GM20431 (cell line): ENCODE measurements around the gene TNFSF8.

ENCODE experiments used
- in situ Hi-C: fragments of 300-500 bp; cut with MseI, MboI; formaldehyde crosslinking; loops from one replicate; pipeline ENCODE4 v1.15.0; 2020; ENCODE audit warnings: low sequenced_read_pairs; ENCODE audit not compliant: unreplicated experiment

TNFSF8 gene

DNA sequence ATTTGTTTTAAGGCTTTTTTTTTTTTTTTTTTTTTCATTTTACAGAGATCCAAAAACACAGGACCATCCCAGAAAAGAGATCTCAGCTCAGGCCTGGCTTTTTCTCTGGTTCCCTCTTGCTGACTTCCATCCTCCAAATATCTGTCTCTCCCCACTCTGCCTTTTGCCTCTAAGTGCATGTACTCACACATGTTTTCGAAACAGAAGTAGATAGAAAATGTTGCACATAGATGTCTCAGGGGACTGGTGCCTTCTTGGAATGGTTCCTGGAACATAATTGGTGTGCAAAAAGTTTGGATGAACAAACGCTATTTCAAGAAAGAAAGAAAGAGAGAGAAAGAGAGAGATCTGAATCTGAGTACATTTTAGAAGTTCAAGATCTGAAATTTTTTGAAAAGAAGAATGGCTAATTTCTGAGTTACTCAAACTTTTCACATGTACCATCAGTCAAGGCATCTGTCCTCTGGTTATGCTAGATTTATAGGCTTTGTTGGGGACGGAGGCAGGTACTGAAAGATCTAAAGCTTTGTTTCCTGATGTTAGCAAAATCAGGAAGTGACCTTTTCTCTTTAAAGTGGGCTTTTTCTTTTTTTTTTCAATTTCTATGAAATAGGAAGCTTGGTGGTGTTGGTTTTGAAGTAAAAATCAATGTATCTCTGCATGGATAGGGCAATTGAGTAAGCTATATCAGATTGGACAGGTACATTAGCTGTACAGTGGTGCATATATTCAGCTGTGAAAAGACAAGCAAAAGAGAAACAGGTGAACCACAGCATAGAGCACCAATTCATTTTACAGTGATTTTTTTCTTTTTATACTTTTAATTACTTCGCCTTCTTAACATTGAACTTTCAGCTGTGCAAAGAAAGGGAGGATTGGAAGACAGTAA lies 8.5 kb upstream of the TNFSF8 start:
- in situ Hi-C loops: no loop called here

- in situ Hi-C loops: no loop called here
Measured at GRCh38 chr9:114937516-114937915, 7.1 kb upstream of the TNFSF8 start.

- in situ Hi-C loops: no loop called here
Measured at GRCh38 chr9:114936581-114936980, 6.2 kb upstream of the TNFSF8 start.

- in situ Hi-C loops: no loop called here
Measured at GRCh38 chr9:114935119-114935518, 4.7 kb upstream of the TNFSF8 start.

- in situ Hi-C loops: no loop called here
Measured at GRCh38 chr9:114932502-114932901, 2.1 kb upstream of the TNFSF8 start.

- in situ Hi-C loops: no loop called here
Measured at GRCh38 chr9:114931407-114931806, 1.0 kb upstream of the TNFSF8 start.

DNA sequence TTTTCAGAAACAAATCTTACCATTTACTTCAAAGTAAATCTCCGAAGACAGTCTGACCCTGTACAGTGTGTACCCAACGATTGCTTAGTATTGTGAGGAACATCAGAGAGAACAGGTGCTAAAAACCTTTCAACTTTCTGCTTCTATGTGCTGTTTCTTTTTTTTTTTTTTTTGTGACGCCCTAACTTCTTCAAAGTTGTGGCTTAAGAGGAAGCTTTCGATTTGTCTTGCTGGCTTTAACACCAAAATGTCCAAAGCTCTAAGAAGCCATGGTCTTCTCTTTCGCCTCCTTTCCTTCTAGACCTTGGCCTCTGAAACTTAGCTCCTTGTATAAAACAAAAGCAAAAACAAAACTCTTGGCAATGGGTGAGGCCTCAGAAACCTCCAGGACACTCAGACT lies 1.2 kb downstream of the TNFSF8 start:
- in situ Hi-C loops: no loop called here

DNA sequence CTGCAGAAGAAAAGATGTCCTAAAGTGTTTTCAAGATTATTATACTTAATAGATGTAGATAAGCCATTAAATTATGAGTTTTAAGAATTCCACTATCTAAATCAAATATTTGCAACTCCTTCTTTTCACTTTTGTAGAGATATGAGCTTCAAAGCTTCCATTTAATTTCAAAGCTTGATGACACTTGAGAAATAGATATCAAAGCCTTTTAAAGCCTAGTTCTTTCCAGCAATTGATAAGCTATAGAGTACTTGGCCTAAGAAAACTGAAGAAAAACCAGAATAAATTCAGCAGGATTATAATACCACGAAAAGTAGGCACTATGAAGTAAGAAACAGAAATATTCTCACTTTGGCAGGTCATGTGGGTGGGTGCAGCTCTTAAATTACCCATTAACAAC lies 1.7 kb downstream of the TNFSF8 start:
- in situ Hi-C loops: no loop called here

DNA sequence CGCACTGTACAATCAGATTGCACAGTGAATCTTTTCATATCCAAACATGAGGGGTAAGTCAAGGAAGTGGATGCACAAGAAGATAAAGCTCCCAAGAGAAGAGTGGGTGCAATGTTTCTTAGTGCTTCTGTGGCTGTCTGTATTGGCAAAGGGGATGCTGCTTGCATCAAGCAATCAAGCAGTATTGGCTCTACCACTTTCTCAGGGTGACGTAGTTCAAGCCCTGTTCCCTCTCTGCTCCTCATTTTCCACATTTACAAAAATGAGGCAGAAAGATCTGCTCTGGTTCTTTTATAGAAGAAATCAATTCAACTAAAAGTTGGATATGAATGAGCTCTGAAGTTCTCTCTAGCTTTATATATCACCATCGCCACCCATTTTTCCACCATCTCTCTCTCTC lies 2.3 kb downstream of the TNFSF8 start:
- in situ Hi-C loops: no loop called here

DNA sequence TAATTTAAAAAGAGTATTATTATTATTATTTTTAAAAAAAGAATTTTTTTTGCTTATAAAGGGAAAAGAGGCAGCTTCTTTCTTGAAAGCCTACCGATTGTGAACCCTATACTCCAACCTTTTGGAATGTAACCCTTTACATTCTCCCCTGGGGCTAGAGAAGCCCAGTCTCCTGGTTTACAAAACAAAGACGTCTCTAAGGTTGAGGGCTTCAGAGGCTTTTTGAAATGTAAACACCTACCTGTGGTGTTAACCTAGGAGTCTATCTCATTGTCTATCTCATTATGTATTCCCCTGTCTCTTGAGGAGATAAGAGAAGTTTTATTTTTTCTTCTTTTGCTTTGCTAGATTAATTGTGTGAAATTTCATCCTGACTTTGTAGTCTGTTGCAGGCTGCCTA lies 4.7 kb downstream of the TNFSF8 start:
- in situ Hi-C loops: no loop called here

- in situ Hi-C loops: no loop called here
Measured at GRCh38 chr9:114925039-114925438, 5.4 kb downstream of the TNFSF8 start.

DNA sequence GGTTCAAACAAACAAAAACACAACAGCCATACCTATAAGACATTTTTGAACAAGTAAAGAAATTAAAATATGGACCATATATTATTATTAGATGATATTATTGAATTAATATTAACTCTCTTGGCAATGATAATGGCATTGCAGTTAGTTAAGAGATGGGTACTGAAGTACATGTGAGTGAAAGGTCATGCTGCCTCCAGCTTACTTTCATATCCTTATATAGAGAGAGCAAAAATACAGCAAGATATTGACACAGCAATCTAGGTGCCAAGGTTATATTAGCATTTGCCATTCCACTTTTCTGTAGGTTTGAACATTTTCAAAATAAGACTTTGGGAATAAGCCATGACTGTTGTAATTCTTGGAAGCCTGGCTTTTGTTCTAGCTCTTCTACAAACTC lies 6.1 kb downstream of the TNFSF8 start:
- in situ Hi-C loops: loop anchor here (25.0 kb wide), 1 partner anchor 187 kb away; no protein-coding TSS in a partner anchor

GRCh38 chr9:114923918-114924317 lies 6.5 kb downstream of the TNFSF8 start:
- in situ Hi-C loops: loop anchor here (25.0 kb wide), 1 partner anchor 187 kb away; no protein-coding TSS in a partner anchor

- in situ Hi-C loops: loop anchor here (25.0 kb wide), 1 partner anchor 184 kb away; no protein-coding TSS in a partner anchor
Measured at GRCh38 chr9:114921171-114921570, 9.2 kb downstream of the TNFSF8 start.

DNA sequence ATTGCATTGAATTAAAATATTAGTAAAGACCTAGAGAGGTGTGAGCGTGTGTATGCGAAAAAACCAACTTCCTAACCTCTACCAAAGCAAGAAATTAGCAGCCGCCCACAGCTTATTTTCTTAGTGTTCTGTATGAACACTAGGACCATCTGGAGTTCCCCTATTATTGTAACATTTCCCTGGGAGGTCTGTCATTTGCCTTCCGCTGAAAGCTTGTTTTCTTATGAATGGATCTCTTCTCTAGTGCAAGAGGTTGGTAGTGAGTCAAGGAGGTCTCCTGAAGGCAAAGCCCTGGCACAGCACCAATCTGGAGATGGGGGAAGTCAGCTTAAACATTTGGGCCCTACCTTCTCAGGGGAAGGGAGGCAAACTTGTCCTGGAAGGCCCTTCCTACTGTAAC lies 10.8 kb downstream of the TNFSF8 start:
- in situ Hi-C loops: loop anchor here (25.0 kb wide), 1 partner anchor 182 kb away; no protein-coding TSS in a partner anchor

- in situ Hi-C loops: loop anchor here (25.0 kb wide), 1 partner anchor 179 kb away; no protein-coding TSS in a partner anchor
Measured at GRCh38 chr9:114916481-114916880, 13.9 kb downstream of the TNFSF8 start.

DNA sequence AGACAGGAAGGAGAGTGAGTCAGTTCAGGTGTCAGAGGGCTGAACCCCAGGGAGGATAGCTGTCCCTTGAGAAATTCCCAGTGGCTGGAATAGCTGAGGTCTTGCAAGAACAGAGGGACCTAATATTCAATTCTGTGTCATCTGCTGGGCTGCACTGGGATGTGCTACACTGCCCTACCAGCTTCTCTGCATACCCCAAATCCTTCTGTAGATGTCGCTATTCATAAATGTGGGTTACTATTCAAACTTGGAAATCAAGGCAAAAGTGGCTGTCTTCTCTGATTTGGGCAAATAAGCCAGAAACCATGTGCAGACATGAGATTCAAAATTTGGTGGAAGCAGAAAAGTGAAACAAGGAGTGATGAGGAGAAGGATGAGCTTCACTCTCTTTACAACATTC lies 16.3 kb downstream of the TNFSF8 start:
- in situ Hi-C loops: loop anchor here (25.0 kb wide), 1 partner anchor 177 kb away; no protein-coding TSS in a partner anchor

- in situ Hi-C loops: loop anchor here (25.0 kb wide), 1 partner anchor 176 kb away; no protein-coding TSS in a partner anchor
Measured at GRCh38 chr9:114913656-114914055, 16.7 kb downstream of the TNFSF8 start.

DNA sequence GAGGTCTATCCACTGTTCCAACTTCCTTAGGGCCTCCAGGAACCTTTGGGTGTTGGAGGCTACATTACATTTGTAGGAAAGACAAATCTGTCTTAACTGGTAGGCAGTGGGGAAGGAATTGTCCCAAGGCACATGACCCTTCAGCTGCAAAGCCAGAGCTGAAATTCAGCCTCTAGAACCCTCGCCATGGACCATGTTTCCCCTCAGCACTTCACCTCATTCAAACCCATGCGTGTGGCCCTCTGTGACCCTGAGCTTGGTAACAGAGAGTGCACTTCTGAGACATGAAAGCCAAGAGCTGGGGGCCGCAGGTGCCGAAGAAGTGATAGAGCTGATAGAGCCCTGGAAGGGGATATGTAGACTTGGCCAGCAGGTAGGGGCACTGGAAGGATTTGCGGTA lies 17.2 kb downstream of the TNFSF8 start:
- in situ Hi-C loops: loop anchor here (25.0 kb wide), 1 partner anchor 176 kb away; no protein-coding TSS in a partner anchor

- in situ Hi-C loops: loop anchor here (25.0 kb wide), 1 partner anchor 174 kb away; no protein-coding TSS in a partner anchor
Measured at GRCh38 chr9:114911167-114911821, 19.1 kb downstream of the TNFSF8 start.

DNA sequence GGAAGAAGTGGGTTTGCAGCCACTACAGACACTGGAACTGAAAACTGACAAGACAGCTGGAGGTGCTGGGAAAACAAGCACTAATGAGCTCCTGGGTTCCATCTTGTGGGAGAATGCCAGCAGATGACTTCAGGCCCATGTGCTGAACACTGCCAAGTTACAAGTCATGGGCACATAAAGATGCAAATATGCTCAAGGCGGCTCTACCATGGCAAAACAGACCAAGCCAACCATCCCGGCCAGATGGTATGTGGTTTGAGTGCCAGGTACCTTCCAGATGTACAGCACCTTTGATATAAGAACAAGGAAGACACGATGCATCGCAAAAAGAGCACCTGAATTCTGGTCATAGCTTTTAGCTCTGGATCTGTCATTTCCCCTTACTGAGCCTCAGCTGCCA lies 19.9 kb downstream of the TNFSF8 start:
- in situ Hi-C loops: loop anchor here (25.0 kb wide), 1 partner anchor 173 kb away; no protein-coding TSS in a partner anchor
